Astrocyte of the spinal cord (primary cell): ENCODE results near the gene FBXL16.

Source experiments
- DNase-seq: peaks from one replicate; pipeline ENCODE4 v3.0.0; 2011; ENCODE audit warnings: low read depth, low spot score
- H3K4me3 ChIP-seq: 2 replicates; pipeline ENCODE4 v1.5.1; 2011; ENCODE audit warnings: low read depth, mild to moderate bottlenecking, low read length, moderate library complexity
- CTCF ChIP-seq: IDR thresholded peaks from 2 replicates; pipeline ENCODE4 v1.5.1; 2012; ENCODE audit warnings: low read depth, mild to moderate bottlenecking, low read length, inconsistent platforms
- in situ Hi-C: cut with HindIII; loops from 2 replicates; pipeline ENCODE4 v1.10.0; 2017; ENCODE audit warnings: low sequenced_read_pairs

Gene FBXL16

GRCh38 chr16:662597-662996 lies 43.0 kb downstream of the FBXL16 start:
- in situ Hi-C loops = no loop called here
- no peak overlapping the region for H3K4me3 ChIP-seq
- DNase-seq = no peak
- no peak for TF ChIP-seq CTCF

- no peak overlapping the region for H3K4me3 ChIP-seq
- in situ Hi-C loops = no loop called here
- no peak for TF ChIP-seq CTCF
- no peak for DNase-seq
Observed at GRCh38 chr16:662095-662494, 43.5 kb downstream of the FBXL16 start.

GRCh38 chr16:661184-661821 lies 44.3 kb downstream of the FBXL16 start:
- no peak for TF ChIP-seq CTCF
- no peak for DNase-seq
- no peak overlapping the region for H3K4me3 ChIP-seq
- in situ Hi-C loops = no loop called here

- TF ChIP-seq CTCF = peak; percentile 54
Observed at GRCh38 chr16:660459-661183, 45.0 kb downstream of the FBXL16 start.

GRCh38 chr16:660132-660458 lies 45.5 kb downstream of the FBXL16 start:
- in situ Hi-C loops = no loop called here
- TF ChIP-seq CTCF = no peak
- no peak for DNase-seq
- no peak overlapping the region for H3K4me3 ChIP-seq

More at GRCh38 chr16:660459-661183, 45.0 kb downstream of the FBXL16 start:
- H3K4me3 ChIP-seq = no peak overlapping the region
- peak; percentile 78 for DNase-seq
- in situ Hi-C loops = no loop called here

GRCh38 chr16:659618-660017 lies 46.0 kb downstream of the FBXL16 start:
- no peak for TF ChIP-seq CTCF
- no peak overlapping the region for H3K4me3 ChIP-seq
- no peak for DNase-seq
- in situ Hi-C loops = no loop called here
